Fibroblast of pulmonary artery (primary cell): ENCODE measurements around the gene RNF125.

Experiments
- DNase-seq: peaks from one replicate; pipeline ENCODE4 v3.0.0-alpha.2; 2010; ENCODE audit warnings: low read depth
- H3K4me3 ChIP-seq: replicated peaks from 2 replicates; pipeline ENCODE4 v1.5.1; 2011; ENCODE audit warnings: low read depth, mild to moderate bottlenecking, control low read depth, low read length, moderate library complexity
- TF ChIP-seq, protein P1 (sequence below): IDR thresholded peaks from 2 replicates; pipeline ENCODE4 v1.5.1; 2011; ENCODE audit warnings: mild to moderate bottlenecking, control low read depth, low read length, inconsistent platforms; ENCODE audit errors: missing control alignments

Gene RNF125

GRCh38 chr18:32095900-32096229, 77.2 kb downstream of the RNF125 start:
- TF ChIP-seq, protein P1, sequence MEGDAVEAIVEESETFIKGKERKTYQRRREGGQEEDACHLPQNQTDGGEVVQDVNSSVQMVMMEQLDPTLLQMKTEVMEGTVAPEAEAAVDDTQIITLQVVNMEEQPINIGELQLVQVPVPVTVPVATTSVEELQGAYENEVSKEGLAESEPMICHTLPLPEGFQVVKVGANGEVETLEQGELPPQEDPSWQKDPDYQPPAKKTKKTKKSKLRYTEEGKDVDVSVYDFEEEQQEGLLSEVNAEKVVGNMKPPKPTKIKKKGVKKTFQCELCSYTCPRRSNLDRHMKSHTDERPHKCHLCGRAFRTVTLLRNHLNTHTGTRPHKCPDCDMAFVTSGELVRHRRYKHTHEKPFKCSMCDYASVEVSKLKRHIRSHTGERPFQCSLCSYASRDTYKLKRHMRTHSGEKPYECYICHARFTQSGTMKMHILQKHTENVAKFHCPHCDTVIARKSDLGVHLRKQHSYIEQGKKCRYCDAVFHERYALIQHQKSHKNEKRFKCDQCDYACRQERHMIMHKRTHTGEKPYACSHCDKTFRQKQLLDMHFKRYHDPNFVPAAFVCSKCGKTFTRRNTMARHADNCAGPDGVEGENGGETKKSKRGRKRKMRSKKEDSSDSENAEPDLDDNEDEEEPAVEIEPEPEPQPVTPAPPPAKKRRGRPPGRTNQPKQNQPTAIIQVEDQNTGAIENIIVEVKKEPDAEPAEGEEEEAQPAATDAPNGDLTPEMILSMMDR = no peak
- H3K4me3 ChIP-seq = no peak overlapping the region
- DNase-seq = no peak

DNA sequence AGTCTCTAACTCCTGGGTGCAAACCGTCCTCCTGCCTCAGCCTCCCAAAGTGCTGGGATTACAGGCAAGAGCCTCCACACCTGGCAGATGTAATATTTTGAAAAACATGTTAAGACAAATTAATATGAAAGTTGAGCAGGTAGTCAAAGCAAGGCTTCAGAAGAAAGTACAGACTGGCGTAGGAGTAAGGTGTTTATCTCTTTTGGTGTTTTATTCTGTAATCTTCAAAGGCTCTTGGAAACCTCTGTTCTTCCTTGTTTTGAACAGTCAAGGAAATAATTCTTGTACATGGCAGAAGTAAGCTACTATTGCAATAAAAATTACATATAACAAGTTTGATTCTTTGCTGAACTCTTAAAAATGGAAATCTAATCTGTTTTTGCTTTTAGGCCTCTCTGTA, 78.3 kb downstream of the RNF125 start:
- no peak overlapping the region for H3K4me3 ChIP-seq
- DNase-seq = no peak

GRCh38 chr18:32104516-32104915, 85.9 kb downstream of the RNF125 start:
- no peak overlapping the region for H3K4me3 ChIP-seq
- TF ChIP-seq, protein P1 = no peak
- DNase-seq = no peak

More for the DNA sequence above, 78.3 kb downstream of the RNF125 start:
- TF ChIP-seq, protein P1 = no peak

DNA sequence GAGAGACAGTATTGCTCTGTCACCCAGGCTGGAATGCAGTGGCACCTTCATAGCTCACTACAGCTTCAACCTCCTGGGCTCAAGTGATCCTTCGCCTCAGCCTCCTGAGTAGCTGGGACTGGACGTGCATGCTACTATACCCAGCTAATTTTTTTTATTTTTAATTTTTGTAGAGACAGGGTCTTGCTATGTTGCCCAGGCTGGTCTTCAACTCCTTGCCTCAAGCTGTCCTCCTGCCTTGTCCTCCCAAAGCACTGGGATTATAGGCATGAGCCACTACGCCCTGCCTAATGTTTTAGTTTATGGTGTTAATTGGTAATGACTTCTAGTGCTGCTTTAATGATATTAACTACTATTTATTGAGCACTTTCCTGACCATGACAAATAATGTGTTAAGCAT, 91.4 kb downstream of the RNF125 start:
- no peak for DNase-seq
- TF ChIP-seq, protein P1 = no peak
- no peak overlapping the region for H3K4me3 ChIP-seq

- TF ChIP-seq, protein P1 = no peak
- no peak for DNase-seq
Observed at GRCh38 chr18:32111706-32112105, 93.1 kb downstream of the RNF125 start.

DNA sequence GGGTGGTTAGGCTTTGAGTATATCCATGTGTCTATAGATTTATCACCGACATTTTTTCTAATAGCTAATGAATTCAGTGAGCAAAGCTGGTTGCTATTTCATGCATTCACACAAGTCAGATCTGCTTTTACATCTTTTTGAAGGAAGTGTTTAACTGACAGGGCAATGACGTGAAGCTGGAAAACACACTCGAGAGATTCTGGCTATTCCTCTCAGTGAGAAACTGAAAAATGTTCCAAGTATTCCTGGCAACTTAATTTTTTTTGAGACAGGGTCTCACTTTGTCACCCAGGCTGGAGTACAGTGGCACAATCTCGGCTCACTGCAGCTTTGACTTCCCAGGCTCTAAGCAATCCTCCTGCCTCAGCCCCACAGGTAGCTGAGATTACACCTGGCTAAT, 94.2 kb downstream of the RNF125 start:
- no peak for DNase-seq
- TF ChIP-seq, protein P1 = no peak
- no peak overlapping the region for H3K4me3 ChIP-seq

More at GRCh38 chr18:32111706-32112105, 93.1 kb downstream of the RNF125 start:
- no peak overlapping the region for H3K4me3 ChIP-seq

- TF ChIP-seq, protein P1 = no peak
- no peak overlapping the region for H3K4me3 ChIP-seq
- no peak for DNase-seq
Observed at GRCh38 chr18:32114293-32114942, 95.8 kb downstream of the RNF125 start.
